ENCODE results near the gene DUS1L. TPM values are rescaled to one million over a fixed set of nuclear protein-coding genes. Genes with fewer than 3 reads are reported as not detected.
A peak's percentile ranks its signal among the peaks of the same experiment; 100 is the strongest.

Gene DUS1L
- total RNA-seq, 4 donors from 2014 or later = 73.6 to 207 (median 122) TPM

DNA sequence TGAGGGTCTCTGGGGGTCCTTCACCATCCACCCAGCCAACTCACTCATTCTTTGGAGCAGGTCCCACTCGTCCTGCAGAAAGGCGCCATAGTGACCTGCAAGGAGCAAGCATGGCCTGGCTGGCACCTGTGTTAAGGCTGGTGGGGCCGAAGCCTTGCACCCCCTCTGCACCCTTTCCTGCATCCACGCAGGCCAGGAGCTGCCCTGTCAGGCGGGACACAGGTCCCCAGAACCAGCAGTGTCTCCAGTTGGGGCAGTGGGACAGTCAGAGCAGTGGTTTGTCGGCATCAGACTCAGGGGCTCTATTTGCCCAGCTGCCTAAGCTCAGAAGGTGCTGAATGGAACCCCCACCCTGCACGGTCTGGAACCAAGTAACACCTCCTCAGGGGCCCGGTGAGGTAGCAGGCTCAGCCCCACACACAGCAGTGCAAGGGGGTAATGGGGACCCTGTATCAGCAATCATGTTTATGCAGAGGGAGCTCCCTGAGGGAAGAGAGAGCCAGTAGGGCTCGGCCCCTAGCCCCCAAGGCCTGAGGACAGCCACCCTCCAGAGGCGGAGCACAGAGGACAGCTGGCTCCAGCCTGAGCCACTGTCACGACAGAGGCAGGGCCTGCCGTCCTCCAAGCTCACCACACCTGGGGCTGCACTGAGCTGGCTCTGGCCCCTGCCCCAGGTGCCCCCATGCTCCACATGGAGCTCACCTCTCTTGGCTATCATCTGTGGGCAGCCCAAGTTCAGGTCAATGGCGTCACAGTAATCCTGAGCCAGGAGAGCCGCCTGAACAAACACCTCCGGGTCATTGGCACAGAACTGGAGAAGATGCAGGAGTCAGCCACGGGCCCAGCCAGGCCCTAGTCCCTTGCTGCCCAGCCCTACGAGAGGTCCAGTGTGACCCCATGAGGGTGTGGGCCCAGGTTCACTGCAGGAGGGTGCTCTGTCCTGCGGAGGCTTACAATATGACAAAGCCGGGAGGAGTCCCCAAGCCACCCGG is 1.9 kb downstream of the DUS1L start:
- peaks cover 0 to 26% (median 15%) of the 10 kb centered on the region in 4 donors for H3K4me1 ChIP-seq
- no peaks in the 10 kb centered on the region for H3K27me3 ChIP-seq
- peak overlapping the region in 3 of 4 donors; percentile 79 to 100 (median 93) for H3K4me3 ChIP-seq
- TF ChIP-seq, protein P1, sequence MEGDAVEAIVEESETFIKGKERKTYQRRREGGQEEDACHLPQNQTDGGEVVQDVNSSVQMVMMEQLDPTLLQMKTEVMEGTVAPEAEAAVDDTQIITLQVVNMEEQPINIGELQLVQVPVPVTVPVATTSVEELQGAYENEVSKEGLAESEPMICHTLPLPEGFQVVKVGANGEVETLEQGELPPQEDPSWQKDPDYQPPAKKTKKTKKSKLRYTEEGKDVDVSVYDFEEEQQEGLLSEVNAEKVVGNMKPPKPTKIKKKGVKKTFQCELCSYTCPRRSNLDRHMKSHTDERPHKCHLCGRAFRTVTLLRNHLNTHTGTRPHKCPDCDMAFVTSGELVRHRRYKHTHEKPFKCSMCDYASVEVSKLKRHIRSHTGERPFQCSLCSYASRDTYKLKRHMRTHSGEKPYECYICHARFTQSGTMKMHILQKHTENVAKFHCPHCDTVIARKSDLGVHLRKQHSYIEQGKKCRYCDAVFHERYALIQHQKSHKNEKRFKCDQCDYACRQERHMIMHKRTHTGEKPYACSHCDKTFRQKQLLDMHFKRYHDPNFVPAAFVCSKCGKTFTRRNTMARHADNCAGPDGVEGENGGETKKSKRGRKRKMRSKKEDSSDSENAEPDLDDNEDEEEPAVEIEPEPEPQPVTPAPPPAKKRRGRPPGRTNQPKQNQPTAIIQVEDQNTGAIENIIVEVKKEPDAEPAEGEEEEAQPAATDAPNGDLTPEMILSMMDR (IDR thresholded peaks at IDR 0.05) = no peak
- no peak for TF ChIP-seq POLR2A (IDR thresholded peaks at IDR 0.05)
- H3K27ac ChIP-seq = peak overlapping the region in 1 of 4 donors; percentile 90
- no peaks in the 10 kb centered on the region for H3K9me3 ChIP-seq
- peaks cover 0 to 52% (median 0%) of the 10 kb centered on the region in 3 donors for H3K36me3 ChIP-seq
- no peak for DNase-seq

DNA sequence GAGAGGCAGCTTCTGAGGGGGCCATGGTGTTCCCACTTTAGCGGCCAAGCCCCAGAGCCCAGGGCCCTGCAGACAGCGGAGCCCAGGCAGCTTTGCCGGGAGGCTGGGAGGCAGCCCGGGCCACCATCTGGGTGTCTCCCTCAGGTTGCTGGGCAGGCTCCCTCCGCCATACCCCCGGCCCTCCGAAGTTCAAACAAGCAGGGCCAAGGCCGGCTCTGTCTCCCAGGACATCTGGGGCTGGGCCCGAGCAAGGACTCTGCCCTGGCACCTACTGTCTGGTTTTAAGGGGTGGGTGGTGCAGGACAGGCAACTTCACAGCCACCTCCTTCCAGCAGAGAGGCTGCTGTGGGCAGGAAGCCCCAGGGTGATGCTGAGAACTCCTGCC is 2.6 kb downstream of the DUS1L start:
- no peak for TF ChIP-seq POLR2A (IDR thresholded peaks at IDR 0.05)
- TF ChIP-seq, protein P1 (IDR thresholded peaks at IDR 0.05) = no peak
- Histone ChIP-seq H3K27me3 (no peaks in the 10 kb centered on the region), H3K27ac (no peak overlapping the region), H3K4me3 (no peak overlapping the region), H3K4me1 (peaks cover 0 to 26% (median 15%) of the 10 kb centered on the region in 4 donors), H3K9me3 (no peaks in the 10 kb centered on the region), H3K36me3 (peaks cover 0 to 59% (median 0%) of the 10 kb centered on the region in 3 donors)
- DNase-seq = no peak

DNA sequence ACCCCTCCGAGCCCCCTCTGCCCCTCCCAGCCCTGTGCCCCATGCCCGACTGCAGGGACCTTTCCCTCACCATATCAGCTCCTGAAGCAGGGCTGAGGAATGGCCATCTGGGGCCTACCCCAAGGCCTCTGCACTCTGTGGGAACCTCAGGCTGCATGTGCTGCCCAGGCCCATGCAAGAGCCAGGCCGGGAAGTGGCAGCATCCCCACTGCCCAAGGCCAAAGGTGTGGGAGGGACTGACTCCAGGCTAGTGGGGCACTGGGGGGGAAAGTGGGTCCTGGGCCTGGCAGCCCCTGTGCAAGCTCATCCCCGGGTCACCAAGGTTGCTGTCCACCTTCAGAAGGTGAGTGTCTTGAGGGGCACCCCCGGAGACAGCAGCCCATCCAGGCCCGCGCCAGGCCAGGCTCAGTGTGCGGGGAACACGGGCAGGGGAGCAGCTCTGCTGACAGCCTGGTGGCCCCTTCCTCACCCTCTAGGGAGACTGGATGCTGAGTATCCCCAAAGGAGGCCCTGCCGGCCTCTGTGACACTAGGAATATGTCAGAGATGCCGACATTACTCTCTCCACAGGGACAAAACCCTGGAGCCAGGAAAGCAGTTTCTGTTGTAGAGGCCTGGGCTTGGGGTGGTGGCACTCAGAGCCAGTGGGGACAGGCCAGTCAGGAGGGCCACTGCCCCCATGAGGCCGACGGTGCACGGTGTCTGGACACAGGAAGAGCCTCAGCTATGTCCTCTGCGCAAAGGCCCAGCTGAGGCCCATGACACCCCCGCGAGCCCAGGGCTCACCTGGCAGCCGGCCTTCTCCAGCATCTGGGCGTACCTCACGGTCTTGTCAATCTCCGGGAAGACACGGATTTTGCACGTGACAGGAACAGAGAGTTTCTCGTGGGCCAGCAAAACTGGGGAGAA is 3.3 kb downstream of the DUS1L start:
- DNase-seq = no peak
- H3K4me3 ChIP-seq = no peak overlapping the region
- H3K27ac ChIP-seq = no peak overlapping the region
- H3K36me3 ChIP-seq = peaks cover 0 to 66% (median 0%) of the 10 kb centered on the region in 3 donors
- peaks cover 0 to 26% (median 15%) of the 10 kb centered on the region in 4 donors for H3K4me1 ChIP-seq
- no peaks in the 10 kb centered on the region for H3K27me3 ChIP-seq
- H3K9me3 ChIP-seq = no peaks in the 10 kb centered on the region
- TF ChIP-seq, protein P1 (IDR thresholded peaks at IDR 0.05) = no peak
- no peak for TF ChIP-seq POLR2A (IDR thresholded peaks at IDR 0.05)

DNA sequence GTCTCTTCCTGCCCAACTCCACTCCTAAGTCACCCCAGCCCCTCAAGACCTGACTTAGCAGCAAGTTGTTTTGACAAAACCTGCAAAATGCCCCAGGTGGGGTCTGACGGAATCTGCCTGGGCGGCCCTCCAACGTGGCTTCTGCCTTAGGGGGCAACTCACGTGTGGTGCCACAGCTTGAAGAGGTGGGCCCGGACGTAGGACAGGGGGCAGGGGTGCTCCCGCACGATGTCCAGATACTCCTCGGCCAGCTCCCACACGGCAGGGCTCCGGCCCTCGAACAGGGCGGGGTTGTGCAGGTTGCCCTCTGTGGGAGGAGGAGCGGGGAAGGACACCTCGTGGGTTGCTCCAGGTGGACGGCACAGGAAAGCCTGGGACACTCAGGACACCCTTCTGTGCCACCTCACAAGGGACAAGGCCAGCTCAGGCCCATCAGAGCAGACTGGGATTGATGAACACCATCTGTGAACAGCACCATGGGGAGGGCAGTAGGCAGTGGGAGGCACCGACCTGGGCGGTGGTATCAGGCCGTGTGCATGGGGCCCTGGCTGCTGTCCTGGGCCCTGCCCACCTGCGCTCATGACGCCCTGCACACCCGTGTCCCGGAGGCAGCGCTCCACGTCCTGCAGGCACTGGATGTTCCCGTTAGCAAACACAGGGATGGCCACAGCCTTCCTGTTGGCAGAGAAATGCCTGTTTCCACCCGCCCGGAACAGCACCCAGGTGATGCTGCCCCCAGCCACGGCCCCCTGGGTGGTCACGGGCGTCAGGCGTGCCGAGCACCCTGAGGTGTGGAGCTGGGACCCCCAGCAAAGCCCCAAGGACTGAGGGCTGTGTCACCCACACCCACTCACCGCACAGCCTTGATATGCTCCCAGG is 4.3 kb downstream of the DUS1L start:
- no peaks in the 10 kb centered on the region for H3K27me3 ChIP-seq
- H3K9me3 ChIP-seq = no peaks in the 10 kb centered on the region
- H3K4me1 ChIP-seq = peaks cover 0 to 24% (median 15%) of the 10 kb centered on the region in 4 donors
- H3K36me3 ChIP-seq = peaks cover 0 to 76% (median 0%) of the 10 kb centered on the region in 3 donors
- no peak overlapping the region for H3K4me3 ChIP-seq
- no peak for DNase-seq
- TF ChIP-seq, protein P1 (IDR thresholded peaks at IDR 0.05) = no peak
- no peak for TF ChIP-seq POLR2A (IDR thresholded peaks at IDR 0.05)
- no peak overlapping the region for H3K27ac ChIP-seq
